ENCODE measurements around the gene CDC14B. TPM values are rescaled to one million over a fixed set of nuclear protein-coding genes. Genes with fewer than 3 reads are reported as not detected.
"Not testable (repeated sequence)": the region's sequence is repeated elsewhere in the genome, so short reads cannot be mapped to it uniquely, and the experiment has no call there.

The CDC14B gene
- total RNA-seq, 1 donor from 2014 or later, result 29.2 TPM

DNA sequence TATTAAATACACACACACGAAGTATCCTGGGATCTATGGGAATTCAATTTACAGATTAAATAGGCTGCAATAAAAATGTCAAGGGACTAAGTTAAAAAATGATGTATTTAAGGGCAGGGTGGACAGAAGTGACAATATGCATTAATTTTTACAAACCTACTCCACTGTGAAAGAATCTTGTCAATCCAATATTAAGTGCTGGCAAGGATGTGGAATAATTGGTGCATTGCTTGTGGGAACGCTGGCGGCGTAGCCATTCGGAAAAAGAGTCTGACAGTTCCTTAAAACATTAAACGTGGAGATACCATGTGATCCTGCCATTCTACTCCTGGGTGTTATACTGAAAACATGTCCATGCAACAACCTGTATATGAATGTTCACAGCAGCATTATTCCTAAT lies 4.2 kb downstream of the CDC14B start:
- Mint-ChIP-seq H3K36me3 (ENCODE audit: low read depth) (no peaks in the 10 kb centered on the region), H3K4me3 (peak overlapping the region; percentile 62), H3K4me1 (peaks cover 60% of the 10 kb centered on the region), H3K27me3 (ENCODE audit: low read depth) (peaks cover 3% of the 10 kb centered on the region), H3K9me3 (no peaks in the 10 kb centered on the region), H3K27ac (ENCODE audit: unreplicated experiment) (no peak overlapping the region)
- TF ChIP-seq, protein P1, sequence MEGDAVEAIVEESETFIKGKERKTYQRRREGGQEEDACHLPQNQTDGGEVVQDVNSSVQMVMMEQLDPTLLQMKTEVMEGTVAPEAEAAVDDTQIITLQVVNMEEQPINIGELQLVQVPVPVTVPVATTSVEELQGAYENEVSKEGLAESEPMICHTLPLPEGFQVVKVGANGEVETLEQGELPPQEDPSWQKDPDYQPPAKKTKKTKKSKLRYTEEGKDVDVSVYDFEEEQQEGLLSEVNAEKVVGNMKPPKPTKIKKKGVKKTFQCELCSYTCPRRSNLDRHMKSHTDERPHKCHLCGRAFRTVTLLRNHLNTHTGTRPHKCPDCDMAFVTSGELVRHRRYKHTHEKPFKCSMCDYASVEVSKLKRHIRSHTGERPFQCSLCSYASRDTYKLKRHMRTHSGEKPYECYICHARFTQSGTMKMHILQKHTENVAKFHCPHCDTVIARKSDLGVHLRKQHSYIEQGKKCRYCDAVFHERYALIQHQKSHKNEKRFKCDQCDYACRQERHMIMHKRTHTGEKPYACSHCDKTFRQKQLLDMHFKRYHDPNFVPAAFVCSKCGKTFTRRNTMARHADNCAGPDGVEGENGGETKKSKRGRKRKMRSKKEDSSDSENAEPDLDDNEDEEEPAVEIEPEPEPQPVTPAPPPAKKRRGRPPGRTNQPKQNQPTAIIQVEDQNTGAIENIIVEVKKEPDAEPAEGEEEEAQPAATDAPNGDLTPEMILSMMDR (conservative IDR thresholded peaks at IDR 0.05), result no peak
- no peak for DNase-seq (ENCODE audit: low read depth, low spot score)

GRCh38 chr9:96614664-96615063 lies 5.0 kb downstream of the CDC14B start:
- not testable (repeated sequence) for H3K36me3 Mint-ChIP-seq (ENCODE audit: low read depth); H3K27ac Mint-ChIP-seq (ENCODE audit: unreplicated experiment); H3K4me3 Mint-ChIP-seq; H3K27me3 Mint-ChIP-seq (ENCODE audit: low read depth); DNase-seq (ENCODE audit: low read depth, low spot score); H3K9me3 Mint-ChIP-seq
- peaks cover 52% of the 10 kb centered on the region for H3K4me1 Mint-ChIP-seq

- H3K27ac Mint-ChIP-seq (ENCODE audit: unreplicated experiment), result no peak overlapping the region
- TF ChIP-seq, protein P1 (conservative IDR thresholded peaks at IDR 0.05), result no peak
- H3K9me3 Mint-ChIP-seq, result no peaks in the 10 kb centered on the region
- peaks cover 52% of the 10 kb centered on the region for H3K4me1 Mint-ChIP-seq
- no peaks in the 10 kb centered on the region for H3K36me3 Mint-ChIP-seq (ENCODE audit: low read depth)
- no peak overlapping the region for H3K4me3 Mint-ChIP-seq
- peaks cover 1% of the 10 kb centered on the region for H3K27me3 Mint-ChIP-seq (ENCODE audit: low read depth)
- no peak for DNase-seq (ENCODE audit: low read depth, low spot score)
Observed at GRCh38 chr9:96612966-96613589, 6.6 kb downstream of the CDC14B start.

GRCh38 chr9:96612105-96612965 lies 7.3 kb downstream of the CDC14B start:
- Mint-ChIP-seq H3K36me3 (ENCODE audit: low read depth) (no peaks in the 10 kb centered on the region), H3K9me3 (no peaks in the 10 kb centered on the region), H3K4me3 (peak overlapping the region; percentile 28), H3K27me3 (ENCODE audit: low read depth) (no peaks in the 10 kb centered on the region), H3K4me1 (peaks cover 44% of the 10 kb centered on the region), H3K27ac (ENCODE audit: unreplicated experiment) (peak overlapping the region; percentile 91)
- TF ChIP-seq, protein P1 (conservative IDR thresholded peaks at IDR 0.05), result no peak
- peak; percentile 14 for DNase-seq (ENCODE audit: low read depth, low spot score)

GRCh38 chr9:96611302-96611701 lies 8.3 kb downstream of the CDC14B start:
- Mint-ChIP-seq H3K27me3 (ENCODE audit: low read depth) (no peaks in the 10 kb centered on the region), H3K4me1 (peaks cover 38% of the 10 kb centered on the region), H3K27ac (ENCODE audit: unreplicated experiment) (no peak overlapping the region), H3K4me3 (no peak overlapping the region), H3K9me3 (no peaks in the 10 kb centered on the region), H3K36me3 (ENCODE audit: low read depth) (no peaks in the 10 kb centered on the region)
- TF ChIP-seq, protein P1 (conservative IDR thresholded peaks at IDR 0.05), result no peak
- DNase-seq (ENCODE audit: low read depth, low spot score), result no peak

DNA sequence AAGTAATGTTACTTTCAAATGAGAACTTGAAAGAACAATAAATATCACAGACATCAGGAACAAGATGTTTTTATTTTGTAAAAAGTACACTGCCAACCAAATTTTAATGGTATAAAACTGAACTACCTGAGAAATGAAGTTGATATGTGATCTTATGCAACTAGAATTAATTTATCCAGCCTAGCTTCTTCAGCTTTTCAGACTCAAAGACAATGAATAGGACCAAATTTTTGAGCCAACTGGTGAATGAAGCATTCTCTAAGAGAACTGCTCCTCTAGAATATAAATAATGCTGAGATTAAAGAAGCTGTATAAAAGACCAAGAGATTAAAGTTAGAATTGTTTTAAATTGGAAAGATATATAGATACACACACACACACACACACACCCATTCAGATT lies 9.9 kb downstream of the CDC14B start:
- TF ChIP-seq, protein P1 (conservative IDR thresholded peaks at IDR 0.05), result no peak
- H3K36me3 Mint-ChIP-seq (ENCODE audit: low read depth), result no peaks in the 10 kb centered on the region
- no peak for DNase-seq (ENCODE audit: low read depth, low spot score)
- peaks cover 40% of the 10 kb centered on the region for H3K4me1 Mint-ChIP-seq
- H3K9me3 Mint-ChIP-seq, result no peaks in the 10 kb centered on the region
- no peak overlapping the region for H3K4me3 Mint-ChIP-seq
- H3K27ac Mint-ChIP-seq (ENCODE audit: unreplicated experiment), result no peak overlapping the region
- no peaks in the 10 kb centered on the region for H3K27me3 Mint-ChIP-seq (ENCODE audit: low read depth)
